ENCODE data around the gene KIF6. TPM values are rescaled to one million over a fixed set of nuclear protein-coding genes. Genes with fewer than 3 reads are reported as not detected.

KIF6 gene
- total and polyA plus RNA-seq, 2 of the 8 experiments (the other 6 are each of a cell fraction or from before 2014, with no cell fraction given), result 0.53 to 0.65 TPM

GRCh38 chr6:39553860-39554802, 171.1 kb downstream of the KIF6 start:
- H3K4me3 ChIP-seq (ENCODE audit: extremely low read depth in 1 of 4, insufficient read depth in 2 of 4, low read depth in 3 of 4, low read length in 4 of 4), result no peak overlapping the region
- H2AK5ac ChIP-seq (ENCODE audit: low read depth, low read length), result peak overlapping the region; percentile 43; the same call in 1 of the 2 replicates
- no peak overlapping the region for H4K5ac ChIP-seq (ENCODE audit: insufficient read length, low read depth, low read length)
- peak overlapping the region; percentile 78; the same call in 1 of the 2 replicates for H3K18ac ChIP-seq (ENCODE audit: extremely low read depth, low read length)
- no peaks in the 10 kb centered on the region for H3K23me2 ChIP-seq (ENCODE audit: low read depth, low read length)
- FAIRE-seq (no peak), DNase-seq (ENCODE audit: low read depth in 1 of 2, low spot score in 2 of 2) (no peak)
- no peak overlapping the region for H3K4ac ChIP-seq (replicated peaks; ENCODE audit: insufficient read length, low read depth, low read length)
- no peak overlapping the region for H3K27ac ChIP-seq (ENCODE audit: low read depth, low read length)
- peak overlapping the region; percentile 51; the same call in 1 of the 2 replicates for H2BK20ac ChIP-seq (ENCODE audit: low read length)
- H2BK15ac ChIP-seq (ENCODE audit: low read length), result peak overlapping the region; percentile 63; the same call in 1 of the 2 replicates
- WGBS, 2 experiments (ENCODE audit: extremely low coverage in 1 of 2, insufficient coverage in 1 of 2, insufficient read length in 1 of 2, insufficient replicate concordance in 2 of 2, low coverage in 1 of 2, low lambda C conversion rate in 2 of 2, missing lambda C conversion rate in 1 of 2), result 88% methylated on average over 11 of the region's 11 CpGs; no CpG with 5 or more reads in 1 of the 2 experiments
- H4K8ac ChIP-seq (ENCODE audit: extremely low read depth, insufficient read depth, low read length), result no peak overlapping the region
- H2BK120ac ChIP-seq (replicated peaks; ENCODE audit: low read depth, low read length), result peak overlapping the region; percentile 7
- H3K27me3 ChIP-seq (replicated peaks in 1 of 4; ENCODE audit: control insufficient read depth in 3 of 4, extremely low read depth in 1 of 4, insufficient read depth in 3 of 4, low read length in 3 of 4), result no peaks in the 10 kb centered on the region
- no peak overlapping the region for H3K4me2 ChIP-seq (ENCODE audit: insufficient read depth in 1 of 2, low read depth in 2 of 2, low read length in 2 of 2)
- no peaks in the 10 kb centered on the region for H4K20me1 ChIP-seq (replicated peaks in 1 of 2; ENCODE audit: control insufficient read depth in 1 of 2, insufficient read depth in 2 of 2, low read length in 2 of 2)
- H3K79me1 ChIP-seq (ENCODE audit: low read depth, low read length), result no peaks in the 10 kb centered on the region
- no peak overlapping the region for H3K14ac ChIP-seq (ENCODE audit: insufficient read length)
- H3K79me2 ChIP-seq (ENCODE audit: control insufficient read depth in 1 of 2, insufficient read depth in 2 of 2, low read length in 2 of 2), result no peaks in the 10 kb centered on the region
- CTCF ChIA-PET (ENCODE audit: partially characterized antibody), result interaction anchor here (0.6 to 1.2 kb wide), 2 partner anchors 142 to 177 kb away, joined by 3 read pairs; no protein-coding TSS in a partner anchor
- POLR2A ChIA-PET (ENCODE audit: partially characterized antibody), result interaction anchor here (0.6 kb wide), 1 partner anchor 176 kb away, joined by 3 read pairs; no protein-coding TSS in a partner anchor
- no peak overlapping the region for H3K56ac ChIP-seq (replicated peaks; ENCODE audit: insufficient read length, low read depth, low read length)
- no peak for TF ChIP-seq TEAD4 (IDR thresholded peaks at IDR 0.05; ENCODE audit: low read depth, low read length)
- peak overlapping the region; percentile 20; the same call in 1 of the 2 replicates for H2BK12ac ChIP-seq (ENCODE audit: low read depth, low read length)
- no peak overlapping the region for H3K9ac ChIP-seq (replicated peaks in 1 of 4; ENCODE audit: extremely low read depth in 1 of 4, low read depth in 3 of 4, low read length in 3 of 4)
- peak overlapping the region; percentile 58 for H4K91ac ChIP-seq (replicated peaks; ENCODE audit: insufficient read length, low read length)
- peaks cover 2 to 11% (median 5%) of the 10 kb centered on the region in 4 experiments; a peak in 6 of 7 replicates for H3K4me1 ChIP-seq (replicated peaks in 1 of 4; ENCODE audit: control insufficient read depth in 3 of 4, insufficient read depth in 4 of 4, low read length in 3 of 4)
- no peaks in the 10 kb centered on the region for H3K9me3 ChIP-seq (ENCODE audit: insufficient read depth in 2 of 2, low read depth in 1 of 2, low read length in 1 of 2)
- H3K36me3 ChIP-seq (ENCODE audit: control insufficient read depth in 2 of 4, insufficient read depth in 4 of 4, low read length in 3 of 4), result no peaks in the 10 kb centered on the region
- peak overlapping the region; percentile 12; the same call in 1 of the 2 replicates for H2BK5ac ChIP-seq (ENCODE audit: low read depth, low read length)
- no peak overlapping the region for H2AFZ ChIP-seq (ENCODE audit: low read length)
- H3K23ac ChIP-seq (ENCODE audit: insufficient read length), result no peak overlapping the region

All from H1 (cell line).